Measurements from ENCODE around the gene PIGO. TPM values are rescaled to one million over a fixed set of nuclear protein-coding genes. Genes with fewer than 3 reads are reported as not detected.

PIGO gene
- total RNA-seq, 1 experiment from 2014 or later = 23.4 TPM

GRCh38 chr9:35134920-35135319, 38.5 kb upstream of the PIGO start:
- Histone ChIP-seq H3K9me3 (ENCODE audit: control insufficient read depth, low read depth, low read length) (peaks cover 7% of the 10 kb centered on the region), H3K27me3 (ENCODE audit: insufficient read depth, low read length) (no peaks in the 10 kb centered on the region), H3T11ph (ENCODE audit: low read length) (no peak overlapping the region), H2BK20ac (ENCODE audit: low read depth, low read length, poor library complexity, severe bottlenecking) (no peak overlapping the region), H3K27ac (ENCODE audit: insufficient read length, low read depth, low read length) (no peak overlapping the region), H3K4ac (ENCODE audit: low read depth, low read length) (no peak overlapping the region), H3K23me2 (ENCODE audit: insufficient read length, low read depth, low read length, poor library complexity, severe bottlenecking) (no peaks in the 10 kb centered on the region), H3K79me2 (ENCODE audit: insufficient read depth, low read length) (no peaks in the 10 kb centered on the region), H2BK15ac (ENCODE audit: low read depth, low read length) (no peak overlapping the region), H3K23ac (ENCODE audit: insufficient read length, low read depth, low read length) (no peak overlapping the region), H3K14ac (ENCODE audit: insufficient read depth, low read length) (no peak overlapping the region), H2AK5ac (ENCODE audit: insufficient read length, low read length) (no peak overlapping the region), H4K8ac (replicated peaks; ENCODE audit: insufficient read length, low read depth, low read length) (no peak overlapping the region), H3K79me1 (ENCODE audit: insufficient read depth, low read depth, low read length, poor library complexity, severe bottlenecking) (no peaks in the 10 kb centered on the region), H3K4me2 (ENCODE audit: insufficient read depth, insufficient read length, low read length) (no peak overlapping the region), H3K9ac (ENCODE audit: extremely low read depth, insufficient read length, low read length) (no peak overlapping the region), H4K5ac (ENCODE audit: insufficient read length, low read depth, low read length) (no peak overlapping the region), H2BK12ac (ENCODE audit: insufficient read length, low read depth, low read length) (no peak overlapping the region), H2AFZ (ENCODE audit: low read length) (no peak overlapping the region), H3K4me1 (ENCODE audit: insufficient read depth, low read length) (no peaks in the 10 kb centered on the region), H2BK120ac (ENCODE audit: low read depth, low read length, poor library complexity, severe bottlenecking) (no peak overlapping the region), H2BK5ac (ENCODE audit: insufficient read length, low read length) (no peak overlapping the region), H4K20me1 (ENCODE audit: control insufficient read depth, insufficient read depth, insufficient read length) (no peaks in the 10 kb centered on the region), H3K56ac (ENCODE audit: insufficient read length, low read depth, low read length) (no peak overlapping the region), H4K91ac (ENCODE audit: insufficient read length, low read depth, low read length) (no peak overlapping the region), H3K18ac (ENCODE audit: insufficient read length, low read depth, low read length) (no peak overlapping the region)
- no peak overlapping the region for H3K4me3 Mint-ChIP-seq
- H3K9me3 Mint-ChIP-seq = peaks cover 41 to 47% of the 10 kb centered on the region in 2 experiments
- H3K36me3 Mint-ChIP-seq (ENCODE audit: insufficient read depth in 1 of 3, low read depth in 3 of 3) = peaks cover 6 to 14% (median 12%) of the 10 kb centered on the region in 3 experiments; a peak in 6 of 7 replicates
- no peak for DNase-seq
- TF ChIP-seq CTCF (conservative IDR thresholded peaks at IDR 0.05) = no peak
- no peak overlapping the region for H3K27ac Mint-ChIP-seq
- peaks cover 0 to 5% of the 10 kb centered on the region in 2 experiments; a peak in 2 of 4 replicates for H3K4me1 Mint-ChIP-seq
- WGBS (ENCODE audit: extremely low coverage, insufficient read length, low lambda C conversion rate) = no CpG with 5 or more reads among the region's 6 CpGs
- peaks cover 7% of the 10 kb centered on the region for H3K27me3 Mint-ChIP-seq (ENCODE audit: low read depth)

All from H9 (cell line).